Measurements from ENCODE around the gene TRAPPC2.

The TRAPPC2 gene

GRCh38 chrX:13734278-13735172 lies at the start of gene TRAPPC2, which contains the start of gene OFD1:
TRAPPC2 (minus strand) TSS chrX:13734620; CDS start chrX:13719963, 14,657 bp downstream.
OFD1 (plus strand) TSS chrX:13734748; CDS start chrX:13735072, 324 bp downstream.
- DNase-seq (ENCODE audit: low read depth), result peak; percentile 87

- no peak for DNase-seq (ENCODE audit: low read depth)
Measured at GRCh38 chrX:13780868-13781427, 46.5 kb upstream of the TRAPPC2 start.

GRCh38 chrX:13778916-13779315 lies 44.5 kb upstream of the TRAPPC2 start:
- DNase-seq (ENCODE audit: low read depth), result no peak

- no peak for DNase-seq (ENCODE audit: low read depth)
Measured at GRCh38 chrX:13776387-13776786, 42.0 kb upstream of the TRAPPC2 start.

GRCh38 chrX:13775837-13776236 lies 41.4 kb upstream of the TRAPPC2 start:
- no peak for DNase-seq (ENCODE audit: low read depth)

- no peak for DNase-seq (ENCODE audit: low read depth)
Measured at GRCh38 chrX:13774696-13775095, 40.3 kb upstream of the TRAPPC2 start.

- DNase-seq (ENCODE audit: low read depth), result no peak
Measured at GRCh38 chrX:13770013-13770535, 35.7 kb upstream of the TRAPPC2 start.

- no peak for DNase-seq (ENCODE audit: low read depth)
Measured at GRCh38 chrX:13768939-13769338, 34.5 kb upstream of the TRAPPC2 start.

GRCh38 chrX:13764765-13765164 lies 30.3 kb upstream of the TRAPPC2 start:
- DNase-seq (ENCODE audit: low read depth), result no peak

GRCh38 chrX:13764281-13764680 lies 29.9 kb upstream of the TRAPPC2 start:
- DNase-seq (ENCODE audit: low read depth), result no peak

- no peak for DNase-seq (ENCODE audit: low read depth)
Measured at GRCh38 chrX:13763489-13763888, 29.1 kb upstream of the TRAPPC2 start.

- DNase-seq (ENCODE audit: low read depth), result no peak
Measured at GRCh38 chrX:13761606-13762414, 27.4 kb upstream of the TRAPPC2 start.

GRCh38 chrX:13760426-13760825 lies 26.0 kb upstream of the TRAPPC2 start:
- DNase-seq (ENCODE audit: low read depth), result no peak

GRCh38 chrX:13759152-13759718 lies 24.8 kb upstream of the TRAPPC2 start:
- no peak for DNase-seq (ENCODE audit: low read depth)

- DNase-seq (ENCODE audit: low read depth), result no peak
Measured at GRCh38 chrX:13756381-13756780, 22.0 kb upstream of the TRAPPC2 start.

- DNase-seq (ENCODE audit: low read depth), result no peak
Measured at GRCh38 chrX:13755254-13755653, 20.8 kb upstream of the TRAPPC2 start.

- DNase-seq (ENCODE audit: low read depth), result no peak
Measured at GRCh38 chrX:13754765-13755164, 20.3 kb upstream of the TRAPPC2 start.

- DNase-seq (ENCODE audit: low read depth), result no peak
Measured at GRCh38 chrX:13752646-13753045, 18.2 kb upstream of the TRAPPC2 start.

- DNase-seq (ENCODE audit: low read depth), result no peak
Measured at GRCh38 chrX:13752141-13752540, 17.7 kb upstream of the TRAPPC2 start.

GRCh38 chrX:13750812-13751211 lies 16.4 kb upstream of the TRAPPC2 start:
- no peak for DNase-seq (ENCODE audit: low read depth)

GRCh38 chrX:13750204-13750603 lies 15.8 kb upstream of the TRAPPC2 start:
- no peak for DNase-seq (ENCODE audit: low read depth)

GRCh38 chrX:13748486-13748885 lies 14.1 kb upstream of the TRAPPC2 start:
- DNase-seq (ENCODE audit: low read depth), result no peak

Measured in CMK (cell line).